M059J (cell line): ENCODE results near the gene ZNF532. TPM values are rescaled to one million over a fixed set of nuclear protein-coding genes. Genes with fewer than 3 reads are reported as not detected.

Experiments used
- DNase-seq: peaks from one replicate; pipeline ENCODE4 v3.0.0-alpha.2; 2012; ENCODE audit warnings: low read depth
- total RNA-seq: library from RNA; depleted of rRNA; stranded (reverse); fragments of >200 nt; shearing (Covaris generic); gene quantifications from 2 replicates; pipeline ENCODE4 v1.2.3, GENCODE V29; 2014

The ZNF532 gene
- total RNA-seq, 1 experiment from 2014 or later = 60.9 TPM

GRCh38 chr18:58870621-58871020 lies 5.9 kb downstream of the ZNF532 start:
- no peak for DNase-seq

- peak; percentile 24 for DNase-seq
Observed at GRCh38 chr18:58871514-58872420, 7.1 kb downstream of the ZNF532 start.

GRCh38 chr18:58878640-58879039 lies 14.0 kb downstream of the ZNF532 start:
- DNase-seq = no peak

GRCh38 chr18:58881477-58881876 lies 16.8 kb downstream of the ZNF532 start:
- no peak for DNase-seq

GRCh38 chr18:58882044-58882443 lies 17.4 kb downstream of the ZNF532 start:
- no peak for DNase-seq

- DNase-seq = no peak
Observed at GRCh38 chr18:58882686-58883085, 18.0 kb downstream of the ZNF532 start.

GRCh38 chr18:58884680-58885079 lies 20.0 kb downstream of the ZNF532 start:
- no peak for DNase-seq

GRCh38 chr18:58886431-58886830 lies 21.8 kb downstream of the ZNF532 start:
- DNase-seq = no peak

GRCh38 chr18:58886864-58887612 lies 22.4 kb downstream of the ZNF532 start:
- no peak for DNase-seq

- DNase-seq = peak; percentile 97
Observed at GRCh38 chr18:58887613-58887963, 22.9 kb downstream of the ZNF532 start.

GRCh38 chr18:58891776-58892175 lies 27.1 kb downstream of the ZNF532 start:
- DNase-seq = peak; percentile 17

GRCh38 chr18:58892488-58892887 lies 27.8 kb downstream of the ZNF532 start:
- DNase-seq = no peak

- peak; percentile 79 for DNase-seq
Observed at GRCh38 chr18:58893388-58894099, 28.9 kb downstream of the ZNF532 start.

GRCh38 chr18:58894930-58895329 lies 30.3 kb downstream of the ZNF532 start:
- DNase-seq = no peak

- DNase-seq = no peak
Observed at GRCh38 chr18:58895385-58895784, 30.7 kb downstream of the ZNF532 start.

- DNase-seq = peak; percentile 12
Observed at GRCh38 chr18:58896268-58896667, 31.6 kb downstream of the ZNF532 start.

- no peak for DNase-seq
Observed at GRCh38 chr18:58896734-58897508, 32.2 kb downstream of the ZNF532 start.

- no peak for DNase-seq
Observed at GRCh38 chr18:58898010-58898799, 33.5 kb downstream of the ZNF532 start.

- DNase-seq = no peak
Observed at GRCh38 chr18:58900015-58900649, 35.5 kb downstream of the ZNF532 start.

- DNase-seq = no peak
Observed at GRCh38 chr18:58901143-58901542, 36.5 kb downstream of the ZNF532 start.
